ENCODE results near the gene MCCC2. TPM values are rescaled to one million over a fixed set of nuclear protein-coding genes. Genes with fewer than 3 reads are reported as not detected.

The MCCC2 gene
- total and polyA plus RNA-seq, 2 of the 4 experiments (the other 2 are of a cell fraction) = 18.0 to 22.0 TPM

DNA sequence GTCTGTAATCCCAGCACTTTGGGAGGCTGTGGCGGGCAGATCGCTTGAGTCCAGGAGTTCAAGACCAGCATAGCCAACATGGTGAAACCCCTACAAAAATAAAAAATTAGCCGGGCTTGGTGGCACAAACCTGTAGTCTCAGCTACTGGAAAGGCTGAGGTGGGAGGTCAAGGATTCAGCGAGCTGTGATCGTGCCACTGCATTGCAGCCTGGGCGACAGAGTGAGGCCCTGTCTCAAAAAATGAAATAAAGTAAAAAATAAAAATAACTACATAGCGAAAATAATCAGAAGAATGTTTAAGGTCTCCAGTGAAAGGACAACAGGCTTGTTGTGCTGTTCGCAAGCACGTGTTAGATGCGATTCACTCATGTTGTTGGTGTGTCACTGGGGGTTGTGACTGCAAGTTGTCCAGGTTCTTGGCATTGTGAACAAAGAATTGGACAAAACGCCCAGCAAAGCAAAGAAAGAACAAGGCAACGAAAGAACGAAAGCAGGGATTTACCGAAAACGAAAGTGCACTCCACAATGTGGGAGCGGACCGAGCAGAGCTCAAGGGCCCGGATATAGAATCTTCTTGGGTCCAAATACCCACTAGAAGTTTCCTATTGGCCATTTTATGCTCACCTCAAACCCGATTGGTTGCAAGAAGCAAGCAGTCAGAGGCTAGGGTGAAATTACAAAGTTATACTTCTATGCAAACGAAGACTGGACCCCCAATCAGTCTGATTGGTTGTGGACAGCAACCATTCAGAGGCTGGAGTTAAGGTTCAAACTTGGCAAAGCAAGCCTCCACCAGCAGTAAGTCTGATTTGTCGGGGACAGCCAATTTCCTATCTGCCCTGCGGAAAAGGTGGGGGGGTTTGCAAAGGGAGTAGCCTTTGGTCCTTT, 844 bp upstream of the MCCC2 start:
- H3K4ac ChIP-seq (ENCODE audit: low read depth, low read length) = peak overlapping the region; percentile 62
- H3K9ac ChIP-seq (ENCODE audit: low read depth, low read length) = peak overlapping the region; percentile 72; the same call in 1 of the 2 replicates
- intact Hi-C loops (cut with micrococcal nuclease) (loop anchor here (5.0 kb wide), 1 partner anchor 721 kb away; no protein-coding TSS in a partner anchor), in situ Hi-C loops (cut with MboI; ENCODE audit: low sequenced_read_pairs) (loop anchor here (25.0 kb wide), 1 partner anchor 726 kb away; the partner anchor contains the start of genes MRPS27 and PTCD2), dilution Hi-C loops (cut with HindIII; ENCODE audit: low sequenced_read_pairs, unreplicated experiment) (no loop called here)
- H2BK120ac ChIP-seq (ENCODE audit: low read depth, low read length) = no peak overlapping the region
- H3K23ac ChIP-seq (ENCODE audit: low read depth, low read length) = no peak overlapping the region
- peak overlapping the region; percentile 63 for H3K27ac ChIP-seq (ENCODE audit: insufficient read depth, low read length)
- peak overlapping the region; percentile 96 for H3K4me2 ChIP-seq (ENCODE audit: low read depth, low read length)
- ATAC-seq (ENCODE audit: low read depth) (0 out of 2 replicates have a peak, but pooled peaks have one; percentile 2), DNase-seq (peak; percentile 11)
- H3K9me3 ChIP-seq (ENCODE audit: control insufficient read depth, insufficient read depth, low read length) = no peaks in the 10 kb centered on the region
- POLR2A ChIA-PET (ENCODE audit: unreplicated experiment) = no interaction called here
- no peaks in the 10 kb centered on the region for H3K27me3 ChIP-seq (ENCODE audit: control insufficient read depth, insufficient read depth, low read length)
- WGBS, 2 experiments (ENCODE audit: extremely low coverage in 2 of 2, insufficient read length in 1 of 2) = 93% methylated on average over 6 of the region's 22 CpGs; no CpG with 5 or more reads in 1 of the 2 experiments
- CTCF ChIA-PET = interaction anchor here (1.0 kb wide), 2 partner anchors 14 to 171 kb away, joined by 3 read pairs; no protein-coding TSS in a partner anchor
- H3K4me1 ChIP-seq (ENCODE audit: control insufficient read depth, insufficient read depth, low read length) = peaks cover 2% of the 10 kb centered on the region; the same call in 1 of the 2 replicates
- H2BK15ac ChIP-seq (ENCODE audit: low read depth, low read length) = no peak overlapping the region
- peak overlapping the region; percentile 88 to 99 for H4K8ac ChIP-seq (ENCODE audit: low read depth in 2 of 2, low read length in 2 of 2)
- H3K4me3 ChIP-seq (ENCODE audit: insufficient read depth, low read depth, low read length) = peak overlapping the region; percentile 76
- no peak overlapping the region for H2AK5ac ChIP-seq (ENCODE audit: low read depth, low read length)
- H3K9me1 ChIP-seq (ENCODE audit: insufficient read depth, low read length) = no peaks in the 10 kb centered on the region; the same call in 1 of the 2 replicates
- no peak overlapping the region for H4K91ac ChIP-seq (ENCODE audit: insufficient read depth, low read depth, low read length)
- H2BK20ac ChIP-seq (ENCODE audit: low read depth, low read length) = no peak overlapping the region
- no peak overlapping the region for H2AK9ac ChIP-seq (replicated peaks; ENCODE audit: low read depth, low read length, poor library complexity)
- H3K14ac ChIP-seq (replicated peaks; ENCODE audit: low read depth, low read length) = peak overlapping the region; percentile 62
- H2AFZ ChIP-seq (replicated peaks; ENCODE audit: low read length, poor library complexity) = peak overlapping the region; percentile 89
- H3K56ac ChIP-seq (ENCODE audit: extremely low read depth, insufficient read depth, low read length) = no peak overlapping the region
- peak overlapping the region; percentile 0 for H2BK5ac ChIP-seq (ENCODE audit: low read depth, low read length, poor library complexity, severe bottlenecking)
- H3K18ac ChIP-seq (ENCODE audit: low read depth, low read length) = no peak overlapping the region; the same call in 1 of the 2 replicates
- peaks cover 11 to 16% of the 10 kb centered on the region in 2 experiments; a peak in 3 of 4 replicates for H3K79me1 ChIP-seq (ENCODE audit: low read depth in 1 of 2, low read length in 2 of 2)
- H3K36me3 ChIP-seq (ENCODE audit: control insufficient read depth, insufficient read depth, low read length) = no peaks in the 10 kb centered on the region
- BruUV-seq (replicated peaks) = no TSS peak
- peak overlapping the region; percentile 95 for H4K5ac ChIP-seq (ENCODE audit: low read depth, low read length)
- no peaks in the 10 kb centered on the region for H4K20me1 ChIP-seq (ENCODE audit: insufficient read depth, low read length)
- TF ChIP-seq RCOR1 (IDR thresholded peaks at IDR 0.05; ENCODE audit: insufficient replicate concordance, low read length) = no peak
- TF ChIP-seq RAD21 (IDR thresholded peaks at IDR 0.05; ENCODE audit: low read length) = no peak
- TF ChIP-seq, protein P1, sequence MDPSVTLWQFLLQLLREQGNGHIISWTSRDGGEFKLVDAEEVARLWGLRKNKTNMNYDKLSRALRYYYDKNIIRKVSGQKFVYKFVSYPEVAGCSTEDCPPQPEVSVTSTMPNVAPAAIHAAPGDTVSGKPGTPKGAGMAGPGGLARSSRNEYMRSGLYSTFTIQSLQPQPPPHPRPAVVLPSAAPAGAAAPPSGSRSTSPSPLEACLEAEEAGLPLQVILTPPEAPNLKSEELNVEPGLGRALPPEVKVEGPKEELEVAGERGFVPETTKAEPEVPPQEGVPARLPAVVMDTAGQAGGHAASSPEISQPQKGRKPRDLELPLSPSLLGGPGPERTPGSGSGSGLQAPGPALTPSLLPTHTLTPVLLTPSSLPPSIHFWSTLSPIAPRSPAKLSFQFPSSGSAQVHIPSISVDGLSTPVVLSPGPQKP (IDR thresholded peaks at IDR 0.05; ENCODE audit: borderline replicate concordance, low read depth, low read length) = no peak
- TF ChIP-seq MXI1 (IDR thresholded peaks at IDR 0.05; ENCODE audit: borderline replicate concordance, low read depth, low read length) = no peak
- TF ChIP-seq NFE2L2 (IDR thresholded peaks at IDR 0.05; ENCODE audit: low read depth, low read length) = no peak
- no peak for TF ChIP-seq CHD1 (IDR thresholded peaks at IDR 0.05; ENCODE audit: low read depth, low read length)
- TF ChIP-seq, protein P2, sequence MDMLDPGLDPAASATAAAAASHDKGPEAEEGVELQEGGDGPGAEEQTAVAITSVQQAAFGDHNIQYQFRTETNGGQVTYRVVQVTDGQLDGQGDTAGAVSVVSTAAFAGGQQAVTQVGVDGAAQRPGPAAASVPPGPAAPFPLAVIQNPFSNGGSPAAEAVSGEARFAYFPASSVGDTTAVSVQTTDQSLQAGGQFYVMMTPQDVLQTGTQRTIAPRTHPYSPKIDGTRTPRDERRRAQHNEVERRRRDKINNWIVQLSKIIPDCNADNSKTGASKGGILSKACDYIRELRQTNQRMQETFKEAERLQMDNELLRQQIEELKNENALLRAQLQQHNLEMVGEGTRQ (IDR thresholded peaks at IDR 0.05; ENCODE audit: low read depth, low read length) = no peak
- no peak for TF ChIP-seq BHLHE40 (IDR thresholded peaks at IDR 0.05; ENCODE audit: low read depth, low read length)
- TF ChIP-seq CTCF (conservative IDR thresholded peaks at IDR 0.05; ENCODE audit: low read depth, low read length) = no peak
- TF ChIP-seq CEBPB (IDR thresholded peaks at IDR 0.05; ENCODE audit: low read depth, low read length) = no peak
- no peak for TF ChIP-seq MAZ (IDR thresholded peaks at IDR 0.05; ENCODE audit: borderline replicate concordance, low read depth, low read length)
- no peak for TF ChIP-seq SMC3 (IDR thresholded peaks at IDR 0.05; ENCODE audit: low read depth, low read length)

Data from IMR-90 (cell line).